NCI-H446 (cell line): ENCODE data around the gene SSC4D.
A peak's percentile ranks its signal among the peaks of the same experiment; 100 is the strongest.
"Not testable (repeated sequence)": the region's sequence is repeated elsewhere in the genome, so short reads cannot be mapped to it uniquely, and the experiment has no call there.

Source experiments
- DNase-seq, 2 experiments: peaks; one replicate each; lab custom pipeline; 2025; lab: John Stamatoyannopoulos, UW

The SSC4D gene

DNA sequence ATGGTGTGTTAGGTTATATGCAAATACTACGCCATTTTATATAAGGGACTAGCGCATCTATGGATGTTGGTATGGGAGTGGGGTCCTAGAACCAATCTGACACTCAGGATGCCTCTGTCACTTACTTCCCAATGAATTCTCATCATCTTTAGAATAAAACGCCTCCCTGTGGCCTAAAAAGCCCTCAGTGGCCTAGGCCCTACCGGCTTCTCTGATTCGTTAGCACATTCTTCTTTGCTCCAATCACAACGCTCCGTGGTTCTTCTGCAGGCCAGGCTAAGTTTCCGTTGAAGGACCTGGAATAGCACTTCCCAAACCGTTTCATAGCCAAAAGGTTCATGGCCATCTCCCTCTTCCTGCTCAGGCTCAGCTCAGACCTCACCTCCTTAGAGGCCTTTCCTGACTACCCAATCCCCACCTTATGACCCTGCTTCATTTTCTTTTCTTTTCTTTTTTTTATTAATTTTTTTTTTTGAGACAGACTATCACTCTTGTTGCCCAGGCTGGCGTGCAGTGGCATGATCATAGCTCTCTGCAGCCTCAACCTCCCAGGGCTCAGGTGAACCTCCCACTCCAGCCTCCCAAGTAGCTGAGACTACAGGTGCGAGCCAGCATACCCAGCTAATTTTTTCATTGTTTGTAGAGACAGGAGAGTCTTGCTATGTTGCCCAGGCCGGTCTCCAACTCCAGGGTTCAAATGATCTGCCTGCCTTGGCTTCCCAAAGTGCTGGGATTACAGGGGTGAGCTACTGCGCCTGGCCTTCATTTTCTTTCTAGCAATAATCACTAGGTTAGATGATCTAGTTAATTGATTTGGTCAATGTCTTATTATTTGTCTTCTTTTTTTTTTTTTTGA lies 26.2 kb downstream of the SSC4D start:
- no peak for DNase-seq

GRCh38 chr7:76381814-76382213 lies 27.7 kb downstream of the SSC4D start:
- DNase-seq = no peak

- DNase-seq = no peak
Measured at GRCh38 chr7:76380623-76380966, 28.9 kb downstream of the SSC4D start.

GRCh38 chr7:76377186-76377918 lies 32.1 kb downstream of the SSC4D start:
- no peak for DNase-seq

GRCh38 chr7:76375251-76375650 lies 34.2 kb downstream of the SSC4D start:
- no peak for DNase-seq

DNA sequence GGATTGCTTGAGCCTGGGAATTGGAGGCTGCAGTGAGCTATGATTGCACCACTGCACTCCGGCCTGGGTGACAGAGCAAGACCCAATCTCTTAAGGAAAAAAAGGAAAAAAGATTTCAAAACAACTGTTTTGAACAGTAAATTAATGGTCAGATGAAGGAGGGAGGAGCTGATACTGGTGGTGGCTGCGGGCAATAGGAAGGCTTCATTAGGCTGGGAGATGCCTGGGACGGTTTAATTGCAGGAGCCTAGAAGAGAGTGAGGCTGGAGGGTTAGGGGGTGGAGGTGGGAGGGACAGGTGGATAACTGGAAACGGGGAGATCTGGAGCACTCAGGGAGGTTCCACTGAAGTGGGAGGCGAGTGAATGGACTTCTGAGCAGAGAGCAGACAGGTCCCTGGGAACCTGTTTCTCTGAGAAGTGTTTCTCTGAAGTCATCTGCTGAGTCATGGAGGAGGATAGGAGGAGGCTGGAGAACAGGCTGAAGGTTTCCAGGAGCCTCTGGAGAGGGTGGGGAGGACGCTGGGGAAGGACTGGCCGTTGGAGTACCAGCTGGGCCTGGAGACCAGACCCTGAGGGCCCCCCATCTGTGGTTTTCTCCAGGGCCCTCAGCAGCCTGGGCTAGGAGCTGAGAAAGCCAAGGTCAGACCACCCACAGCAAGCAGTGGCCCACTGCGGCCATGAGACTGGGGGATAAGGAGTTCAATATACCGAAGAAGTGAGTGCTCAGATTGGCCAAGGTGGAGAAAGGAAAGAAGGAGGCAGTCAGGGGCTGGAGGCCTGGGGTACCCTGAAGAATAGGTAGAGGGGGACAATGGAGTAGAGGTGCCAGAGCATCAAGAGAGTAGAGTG lies 36.3 kb downstream of the SSC4D start:
- no peak for DNase-seq

- DNase-seq = no peak
Measured at GRCh38 chr7:76371396-76371795, 38.1 kb downstream of the SSC4D start.

GRCh38 chr7:76369018-76369417 lies 40.5 kb downstream of the SSC4D start:
- DNase-seq = no peak

GRCh38 chr7:76368190-76368589 lies 41.3 kb downstream of the SSC4D start:
- no peak for DNase-seq

- no peak for DNase-seq
Measured at GRCh38 chr7:76364198-76364584, 45.3 kb downstream of the SSC4D start.

GRCh38 chr7:76363754-76364153 lies 45.7 kb downstream of the SSC4D start:
- not testable (repeated sequence) for DNase-seq

- DNase-seq = no peak
Measured at GRCh38 chr7:76359978-76360638, 49.4 kb downstream of the SSC4D start.

DNA sequence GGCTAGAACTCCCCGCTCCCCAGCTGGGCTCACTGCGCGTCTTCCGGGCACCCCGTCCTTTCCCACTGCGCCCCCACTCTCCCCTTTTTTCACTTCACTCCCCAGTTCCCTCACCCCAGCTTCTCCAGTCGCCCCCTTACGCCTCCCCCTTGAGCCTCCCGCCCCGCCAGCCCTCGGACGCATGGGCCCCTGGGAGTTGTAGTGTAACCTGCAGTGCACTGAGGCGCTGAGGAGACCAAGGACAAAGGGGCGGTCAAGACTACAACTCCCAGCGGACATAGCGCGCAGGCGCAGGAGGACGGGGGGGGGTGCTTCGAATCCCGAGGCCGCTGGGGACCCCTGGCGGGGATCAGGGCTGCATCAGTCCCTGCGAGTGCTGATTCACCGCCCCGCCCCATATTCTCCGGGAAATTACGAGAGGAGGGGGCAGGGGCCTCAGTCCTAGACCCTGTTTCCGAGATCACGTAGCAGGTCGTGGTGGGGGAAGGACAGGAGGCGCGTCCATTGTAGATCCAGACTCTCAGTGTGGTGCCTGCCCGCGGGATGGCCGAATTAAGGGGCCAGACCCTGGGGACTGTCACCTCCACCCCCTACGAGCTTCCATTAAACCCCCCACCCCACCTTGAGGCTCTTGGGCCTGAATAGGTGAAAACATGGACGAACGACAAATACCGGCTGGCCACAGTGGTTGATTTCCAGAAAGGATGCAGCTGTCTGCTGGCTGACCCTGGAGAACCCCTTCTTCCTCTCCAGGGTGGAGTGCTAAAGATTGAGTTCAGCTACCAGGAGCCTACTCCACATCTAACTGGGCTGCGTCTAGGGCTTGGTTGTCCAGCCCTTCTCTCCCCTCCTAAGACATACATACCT lies 50.2 kb downstream of the SSC4D start:
- peak; percentile 75 to 91 for DNase-seq

DNA sequence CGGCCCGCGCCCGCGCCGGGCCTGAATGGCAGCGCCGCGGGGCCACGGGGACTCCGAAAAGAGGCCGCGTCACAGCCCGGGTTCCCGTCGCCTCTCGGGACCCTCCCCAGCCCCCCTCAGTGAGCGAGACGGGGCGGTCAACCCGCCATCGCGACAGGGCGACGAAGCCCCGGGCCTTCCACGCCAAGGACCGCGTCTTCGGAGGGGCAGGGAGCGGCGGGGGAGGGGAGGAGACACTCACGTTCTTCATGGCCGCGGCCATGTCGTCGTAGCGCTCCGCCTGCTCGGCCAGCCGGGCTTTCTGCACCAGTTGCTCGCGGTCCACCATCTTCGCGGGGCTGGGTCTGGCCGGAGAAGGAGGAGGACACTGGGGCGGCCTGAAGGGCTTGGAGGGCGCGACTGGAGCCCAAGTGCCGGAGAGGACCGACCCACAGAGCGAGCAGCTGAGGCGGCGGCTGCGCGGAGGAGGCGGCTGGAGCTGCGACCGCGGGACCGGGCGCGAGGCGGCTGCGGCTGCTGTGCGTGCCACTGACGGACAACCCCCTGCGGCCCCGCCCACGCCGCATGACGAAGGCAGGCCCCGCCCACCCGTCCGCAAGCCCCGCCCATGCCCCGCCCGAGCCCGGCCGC lies 50.9 kb downstream of the SSC4D start, which contains the start of gene YWHAG:
TSS of gene YWHAG (minus strand) at position 511 of the 630 bp plus-strand sequence. CDS start at position 328, 183 bp downstream.
- peak; percentile 44 to 75 for DNase-seq

GRCh38 chr7:76358011-76358480 lies 51.5 kb downstream of the SSC4D start:
- no peak for DNase-seq

- DNase-seq = no peak
Measured at GRCh38 chr7:76357475-76358010, 52.0 kb downstream of the SSC4D start.

DNA sequence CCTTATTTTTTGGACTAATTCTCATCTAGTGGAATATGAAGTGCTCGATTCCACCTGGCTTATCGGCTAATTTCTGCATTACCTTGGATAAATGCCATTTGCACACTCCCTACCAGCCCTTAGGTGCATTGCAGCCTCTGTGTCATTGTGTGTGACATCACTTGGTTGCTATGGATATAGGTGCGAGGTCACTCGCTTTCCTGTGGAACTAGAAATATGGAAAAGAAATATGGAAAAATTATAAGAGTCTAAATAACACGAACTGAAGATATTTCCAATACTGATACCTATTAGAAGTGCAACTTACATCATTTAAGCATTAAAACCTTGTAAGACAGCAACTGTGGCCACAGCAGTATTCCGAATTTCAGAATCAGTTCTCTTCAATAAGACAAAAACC lies 52.7 kb downstream of the SSC4D start:
- no peak for DNase-seq

GRCh38 chr7:76356115-76356514 lies 53.4 kb downstream of the SSC4D start:
- DNase-seq = no peak

GRCh38 chr7:76354981-76355730 lies 54.3 kb downstream of the SSC4D start:
- no peak for DNase-seq
